Mammary microvascular endothelial cell (primary cell): ENCODE data around the gene KLC4. TPM values are rescaled to one million over a fixed set of nuclear protein-coding genes. Genes with fewer than 3 reads are reported as not detected.

Experiments
- total RNA-seq: library from RNA; depleted of rRNA; stranded (reverse); fragments of >200 nt; gene quantifications from 2 replicates; pipeline ENCODE4 v1.2.3, GENCODE V29; 2015

Gene KLC4
- 7.0 and 8.6 TPM in 2 replicates for total RNA-seq

DNA sequence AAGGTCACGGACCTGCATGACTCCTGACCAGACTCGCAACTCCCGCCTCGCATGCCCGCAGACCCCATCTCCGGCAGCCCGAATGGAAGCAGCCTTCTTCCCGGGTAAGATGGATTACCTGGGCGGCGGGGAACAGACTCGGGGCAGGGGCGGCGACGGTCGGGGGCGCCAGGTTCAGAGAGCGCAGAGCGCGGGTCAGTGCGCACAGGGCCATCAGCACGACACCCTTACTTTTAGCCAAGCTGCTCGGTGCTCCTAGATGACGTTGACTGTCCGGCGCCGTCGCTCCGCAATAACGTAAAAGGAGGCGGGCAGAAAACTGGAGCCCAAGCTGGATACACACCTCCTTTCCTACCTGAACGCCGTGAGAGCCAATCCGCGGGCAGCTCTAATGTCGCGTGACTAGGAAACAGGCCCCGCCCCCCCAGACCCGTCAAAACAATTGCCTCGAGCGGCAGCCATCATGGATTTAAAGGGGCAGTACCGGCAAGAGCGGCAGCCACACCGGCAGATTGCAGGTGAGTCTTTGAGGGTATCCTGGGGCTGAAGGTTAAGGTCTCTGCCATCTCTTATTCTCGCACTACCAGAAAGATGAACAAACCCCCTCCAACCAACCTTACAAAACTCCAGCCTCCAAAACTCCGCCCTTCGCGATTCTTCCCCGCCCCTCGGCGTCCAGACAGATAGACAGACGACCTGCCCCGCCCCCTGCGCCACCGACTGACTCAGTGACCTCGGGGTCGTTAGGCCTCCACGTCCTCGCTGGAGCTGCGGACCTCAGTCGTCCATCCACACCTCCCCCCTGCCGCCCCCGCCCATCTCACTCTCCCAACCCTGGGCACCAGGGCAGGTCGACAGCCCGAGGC is at the start of gene KLC4, which contains the start of gene MRPL2:
TSS of gene KLC4 (plus strand) at position 464 of the 866 bp plus-strand sequence. CDS start 1,705 bp downstream, outside the sequence.
TSS of gene MRPL2 (minus strand) at position 267 of the 866 bp plus-strand sequence. CDS start at position 214, 53 bp downstream.

DNA sequence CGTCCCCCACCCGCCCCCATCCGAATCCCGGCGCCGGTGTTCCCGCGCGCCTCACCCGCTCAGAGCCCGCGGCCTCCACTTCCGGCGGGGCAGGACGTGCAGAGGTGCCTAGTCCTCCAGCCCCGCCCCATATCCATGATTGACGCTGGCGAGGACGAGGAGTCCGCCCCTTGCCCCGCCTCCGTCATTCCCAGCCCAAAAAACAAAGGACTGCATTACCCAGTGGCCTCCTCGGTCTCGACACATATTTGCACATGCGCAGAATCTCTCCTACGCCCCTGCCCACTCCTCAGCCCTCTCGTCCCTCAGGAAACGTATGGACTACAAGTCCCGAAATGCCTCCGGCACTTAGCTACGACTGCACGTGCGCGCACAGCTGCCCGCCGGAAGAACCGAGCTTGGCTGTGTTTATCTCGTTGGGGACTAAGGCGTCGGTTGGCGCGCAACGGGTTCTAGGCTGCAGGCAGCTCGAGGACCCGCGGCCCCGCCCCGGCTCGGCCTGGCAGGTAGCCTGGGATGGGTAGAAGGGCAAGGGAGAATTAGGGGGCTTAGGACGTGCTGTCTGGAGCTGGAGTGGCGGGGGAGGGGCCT is 45.5 kb upstream of the KLC4 start, which contains the start of the genes KLHDC3 and MEA1:
TSS of gene KLHDC3 (plus strand) at position 407 of the 591 bp plus-strand sequence. CDS start 2,944 bp downstream, outside the sequence.
TSS of gene MEA1 (minus strand) at position 104 of the 591 bp plus-strand sequence. CDS start 133 bp downstream, outside the sequence.

DNA sequence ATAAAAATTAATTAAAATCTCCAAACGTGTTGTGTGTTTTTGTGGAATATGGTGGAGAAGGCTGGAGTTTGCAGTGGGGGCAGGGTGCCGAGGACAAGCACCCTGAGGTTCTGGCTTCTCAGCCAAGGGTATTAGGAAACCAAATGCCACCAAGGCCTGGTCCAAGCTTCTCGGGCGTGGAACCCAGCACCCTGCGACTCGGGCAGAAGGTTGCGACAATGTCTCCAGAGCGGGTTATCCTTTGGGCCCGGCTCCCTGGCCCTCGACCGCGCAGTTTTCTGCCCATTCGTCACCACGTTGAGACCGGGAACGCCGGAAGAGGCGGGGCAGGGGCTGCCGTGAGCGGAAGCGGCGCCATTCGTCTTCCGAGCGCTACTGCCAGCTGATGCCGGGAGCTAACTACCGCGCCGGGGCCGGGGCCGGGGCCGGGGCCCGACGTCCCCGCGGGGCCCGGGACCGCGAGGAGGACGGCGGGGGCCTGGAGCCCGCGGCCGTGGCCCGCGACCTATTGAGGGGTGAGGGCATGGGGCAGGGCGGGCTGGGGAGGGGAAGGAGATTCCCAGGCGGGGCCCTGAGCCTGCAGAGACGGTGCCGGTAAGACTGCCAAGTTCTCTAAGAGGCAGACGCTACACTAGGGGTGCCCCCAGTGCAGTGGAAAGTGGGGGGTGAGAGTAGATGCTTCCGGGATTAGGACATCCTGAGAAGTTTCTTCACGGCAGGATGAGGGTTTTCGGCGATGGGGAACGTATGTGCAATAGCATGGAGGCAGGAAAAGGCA is 38.0 kb upstream of the KLC4 start, which contains the start of gene RRP36:
TSS of gene RRP36 (plus strand) at position 354 of the 778 bp plus-strand sequence. CDS start at position 386, 32 bp downstream.

DNA sequence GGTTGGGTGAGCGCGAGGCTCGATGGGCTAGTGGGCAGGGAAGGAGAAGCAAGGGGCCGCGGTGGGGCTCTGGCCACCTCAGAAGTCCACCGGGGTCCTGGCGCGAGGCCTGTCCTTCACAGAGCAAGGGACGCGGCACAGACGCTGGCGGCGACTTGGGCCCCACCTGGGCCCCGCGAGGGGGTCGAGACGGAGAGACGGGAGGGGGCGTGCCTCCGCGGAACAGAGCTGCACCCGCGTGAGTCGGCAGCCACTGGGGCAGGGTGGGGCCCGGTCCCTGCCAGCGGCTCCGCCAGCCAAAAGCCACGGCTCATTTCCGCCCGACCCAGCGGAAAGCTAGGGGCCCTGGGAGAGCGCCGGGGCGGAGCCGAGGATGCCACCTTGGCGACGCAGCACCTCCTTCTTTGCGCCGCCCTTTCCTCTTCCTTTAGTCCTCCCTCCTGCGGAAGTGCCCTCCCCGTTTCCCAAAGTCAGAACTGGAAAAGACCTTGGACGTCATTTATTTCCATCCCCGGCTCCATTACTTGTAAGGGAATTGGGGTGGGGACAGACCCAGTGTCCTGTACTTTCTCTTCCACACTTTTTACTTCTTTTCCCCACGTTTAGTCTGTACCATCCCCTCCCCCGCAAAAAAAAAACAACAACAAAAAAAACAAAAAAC is 5.8 kb upstream of the KLC4 start, which contains the start of gene CUL7:
TSS of gene CUL7 (minus strand) at position 307 of the 661 bp plus-strand sequence. CDS start 1,063 bp downstream, outside the sequence.

DNA sequence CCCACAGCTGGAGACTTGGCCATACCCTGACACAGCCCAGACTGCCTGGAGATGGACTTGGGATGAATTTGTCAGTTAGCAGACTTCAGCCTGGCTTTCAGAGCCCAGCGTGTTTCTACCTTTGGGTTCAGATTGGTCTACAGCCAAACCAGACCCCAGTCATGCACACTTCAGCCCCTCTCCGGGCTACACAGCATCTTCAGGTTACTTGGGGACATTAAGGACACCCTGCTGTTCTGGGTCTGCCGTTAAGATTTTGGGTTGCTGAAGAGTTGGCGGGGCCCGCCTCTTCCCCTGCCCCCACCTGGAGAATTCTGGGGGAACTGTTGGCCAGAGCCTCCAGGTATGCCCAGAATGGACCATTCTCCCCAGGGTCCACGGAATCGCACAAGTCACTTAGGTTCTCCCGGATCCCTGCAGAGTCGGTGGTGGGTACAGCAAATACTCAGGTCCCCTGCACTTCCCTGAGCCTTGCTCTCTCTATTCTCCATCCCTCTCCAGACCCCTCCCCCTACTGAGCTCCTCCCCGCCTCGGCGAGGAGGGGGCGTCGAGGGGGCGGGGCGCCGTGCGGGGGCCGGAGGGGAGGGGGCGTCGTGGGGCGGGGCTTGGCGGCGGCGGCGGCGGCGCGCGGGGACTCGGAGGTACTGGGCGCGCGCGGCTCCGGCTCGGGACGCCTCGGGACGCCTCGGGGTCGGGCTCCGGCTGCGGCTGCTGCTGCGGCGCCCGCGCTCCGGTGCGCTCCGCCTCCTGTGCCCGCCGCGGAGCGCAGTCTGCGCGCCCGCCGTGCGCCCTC is 16.4 kb downstream of the KLC4 start, which contains the start of gene PTK7:
TSS of gene PTK7 (plus strand) at position 645 of the 794 bp plus-strand sequence. CDS start 175 bp downstream, outside the sequence.

Other genes with a start within 250 kb of the KLC4 start
- gene RPL7L1, start 180.0 kb upstream of the KLC4 start, total RNA-seq: 136 and 160 TPM in 2 replicates
- 5.4 TPM in 1 of 2 replicates, not detected in the other for gene PTCRA, start 143.6 kb upstream of the KLC4 start, total RNA-seq
- 48.6 and 49.2 TPM in 2 replicates for gene CNPY3, start 130.2 kb upstream of the KLC4 start, total RNA-seq
- gene GNMT, start 98.9 kb upstream of the KLC4 start, total RNA-seq: 0.20 TPM in 1 of 2 replicates, not detected in the other
- gene PEX6, start 80.5 kb upstream of the KLC4 start, total RNA-seq: 6.8 and 7.2 TPM in 2 replicates
- 53.6 and 60.5 TPM in 2 replicates for gene PPP2R5D, start 75.1 kb upstream of the KLC4 start, total RNA-seq
- 83.0 and 84.1 TPM in 2 replicates for gene MEA1, start 45.7 kb upstream of the KLC4 start, total RNA-seq
- gene KLHDC3, start 45.4 kb upstream of the KLC4 start, total RNA-seq: 78.0 and 86.2 TPM in 2 replicates
- gene RRP36, start 38.0 kb upstream of the KLC4 start, total RNA-seq: 126 and 138 TPM in 2 replicates
- gene CUL7, start 5.8 kb upstream of the KLC4 start, total RNA-seq: 10.2 and 13.2 TPM in 2 replicates
- gene MRPL2, start 197 bp upstream of the KLC4 start, total RNA-seq: 21.7 and 30.6 TPM in 2 replicates
- 25.8 and 27.7 TPM in 2 replicates for gene PTK7, start 16.7 kb downstream of the KLC4 start, total RNA-seq
- 25.3 and 26.9 TPM in 2 replicates for gene SRF, start 111.6 kb downstream of the KLC4 start, total RNA-seq
- gene CUL9, start 122.6 kb downstream of the KLC4 start, total RNA-seq: 15.3 and 16.2 TPM in 2 replicates
- gene DNPH1, start 169.8 kb downstream of the KLC4 start, total RNA-seq: 96.9 and 164 TPM in 2 replicates
- gene TTBK1, start 183.8 kb downstream of the KLC4 start, total RNA-seq: not detected in 2 replicates
- gene SLC22A7, start 238.6 kb downstream of the KLC4 start, total RNA-seq: not detected in 2 replicates
- not detected in 2 replicates for gene CRIP3, start 249.2 kb downstream of the KLC4 start, total RNA-seq